GM18508 (cell line): ENCODE measurements around the gene SUSD6.

Source experiments
- ATAC-seq: cut with Tn5 transposase; IDR thresholded peaks from one replicate; pipeline ENCODE4 v1.9.1; 2021; ENCODE audit warnings: moderate number of reproducible peaks; ENCODE audit not compliant: insufficient read depth, unreplicated experiment

Gene SUSD6

DNA sequence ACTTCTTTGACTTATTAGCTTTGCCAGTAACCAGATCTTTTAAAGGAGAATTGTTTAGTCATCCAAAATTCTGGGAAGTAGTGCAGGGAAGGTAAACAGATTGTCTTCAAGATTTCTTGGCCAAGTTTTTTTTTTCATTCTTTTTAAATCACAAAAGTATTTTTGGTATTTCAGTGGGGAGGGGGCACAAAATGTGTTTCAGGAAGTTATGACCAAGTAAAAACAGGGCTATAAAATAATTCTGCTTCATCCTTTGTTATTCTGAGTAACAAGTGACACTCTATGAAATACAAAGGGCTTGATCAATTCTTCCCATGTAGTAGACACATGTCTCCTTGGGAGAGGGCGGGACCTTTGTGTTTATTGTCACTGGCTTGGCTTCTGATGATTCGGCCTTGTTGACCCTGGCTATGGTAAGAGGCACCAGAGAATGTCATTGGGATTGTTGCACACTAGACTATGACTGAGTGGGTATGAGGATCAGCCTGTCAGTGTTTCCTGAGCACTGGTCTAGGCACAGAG, 55.4 kb downstream of the SUSD6 start:
- ATAC-seq, result no peak

DNA sequence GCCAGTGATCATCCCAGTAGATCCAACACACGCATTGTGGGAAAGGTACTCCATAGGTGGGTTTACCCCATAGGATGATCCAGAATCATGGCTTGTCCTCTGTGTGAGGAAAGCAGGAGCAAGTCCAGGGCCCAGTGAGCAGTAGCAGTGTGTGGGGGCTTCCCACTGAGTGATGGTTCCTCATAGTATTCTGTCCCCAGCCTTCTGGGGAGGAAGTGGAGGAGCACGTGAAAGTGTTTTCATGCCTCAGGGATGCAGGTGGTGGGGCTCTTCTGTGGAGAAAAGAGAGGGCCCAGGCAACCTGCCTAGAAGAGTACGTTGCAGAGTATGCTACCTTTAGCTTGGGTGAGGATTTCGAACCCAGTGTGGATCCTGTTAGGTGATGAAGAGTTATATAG, 56.5 kb downstream of the SUSD6 start:
- ATAC-seq, result no peak

DNA sequence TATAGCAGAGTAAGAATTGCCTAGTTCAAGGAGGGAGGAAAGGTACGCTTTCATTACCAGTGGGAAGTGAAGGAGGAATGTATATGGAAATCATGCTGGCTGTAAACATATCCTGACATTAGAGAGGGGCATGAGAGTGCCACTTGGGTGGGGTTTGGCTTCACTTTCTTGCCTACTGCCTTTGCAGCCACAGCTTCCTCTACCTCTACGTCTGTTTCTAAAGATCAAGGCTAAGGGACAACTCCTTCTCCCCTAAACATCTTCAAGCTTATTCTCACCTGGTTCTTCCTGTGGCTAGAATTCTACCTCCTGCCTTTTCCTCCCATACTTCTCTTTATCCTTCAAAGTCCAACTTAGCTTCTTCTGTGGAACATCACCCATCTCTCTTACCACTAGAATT, 58.0 kb downstream of the SUSD6 start:
- ATAC-seq, result no peak

DNA sequence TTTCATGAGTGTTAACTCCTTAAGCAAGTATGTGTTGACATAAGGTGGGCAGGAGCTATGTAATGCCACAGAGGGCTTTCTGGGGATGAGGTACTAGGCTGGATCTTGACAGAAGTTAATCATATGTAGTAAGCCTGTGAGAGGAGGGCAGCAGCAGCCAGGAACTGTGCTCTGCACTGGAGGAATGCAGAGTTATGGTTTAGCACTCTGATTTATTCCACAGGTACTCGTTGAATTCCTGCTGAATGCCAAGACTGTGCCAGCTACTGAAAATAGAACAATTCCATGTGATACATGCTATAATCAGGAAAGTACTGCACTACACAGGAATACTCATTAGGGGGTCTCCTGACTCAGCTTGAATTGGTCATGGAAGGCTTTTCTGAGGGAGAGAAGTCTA, 58.7 kb downstream of the SUSD6 start:
- no peak for ATAC-seq

DNA sequence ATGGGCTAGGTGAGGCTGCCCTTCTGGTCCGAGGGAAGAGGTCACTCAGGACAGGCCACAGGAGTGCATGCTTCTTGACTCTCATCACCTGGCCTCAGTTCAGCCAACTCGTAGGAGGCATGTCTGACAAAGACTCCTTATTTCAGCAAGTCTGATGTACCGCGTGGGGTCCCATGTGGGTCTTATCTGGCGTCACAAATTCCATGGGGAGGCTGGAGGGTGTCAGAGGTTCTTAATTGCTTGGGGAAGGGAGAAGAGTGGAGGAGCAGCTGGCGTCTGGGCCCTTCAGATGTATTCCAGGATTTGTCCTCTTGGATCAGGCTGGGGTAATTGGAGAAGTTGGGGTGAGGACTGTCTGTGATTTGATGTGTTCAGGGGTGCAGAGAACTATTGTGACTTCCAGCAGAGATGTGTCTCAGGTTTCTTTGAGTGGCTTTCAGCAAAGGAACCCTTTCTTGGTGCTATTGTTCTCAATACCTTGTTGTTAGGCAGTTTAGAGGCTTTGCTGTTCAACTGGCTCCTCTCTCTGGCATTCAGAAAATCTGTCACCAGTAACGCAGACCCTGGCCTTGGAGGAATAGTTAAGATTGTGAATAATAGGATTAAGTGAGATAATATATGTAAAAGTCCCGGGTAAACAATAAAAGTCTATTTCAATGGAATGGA, 60.1 kb downstream of the SUSD6 start:
- no peak for ATAC-seq

DNA sequence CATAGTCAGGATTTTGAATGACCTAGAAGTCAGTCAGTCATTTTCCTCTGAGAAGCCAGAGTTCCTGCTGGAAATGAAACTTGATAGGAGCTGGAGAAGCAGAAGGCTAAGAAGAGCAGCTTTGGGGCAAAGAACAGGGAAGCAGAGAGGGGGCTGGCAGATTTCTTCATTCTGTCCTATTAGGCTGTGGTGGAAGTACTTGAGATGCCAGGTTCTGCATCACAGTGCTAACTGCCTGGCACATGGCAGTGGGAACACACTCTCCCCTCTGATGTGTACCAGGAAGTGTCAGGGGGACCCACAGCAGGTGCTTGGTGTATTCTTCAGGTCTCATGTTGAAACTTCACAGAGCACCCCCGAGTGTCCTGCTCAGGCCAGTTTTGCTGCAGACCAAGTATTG, 61.0 kb downstream of the SUSD6 start:
- ATAC-seq, result no peak

DNA sequence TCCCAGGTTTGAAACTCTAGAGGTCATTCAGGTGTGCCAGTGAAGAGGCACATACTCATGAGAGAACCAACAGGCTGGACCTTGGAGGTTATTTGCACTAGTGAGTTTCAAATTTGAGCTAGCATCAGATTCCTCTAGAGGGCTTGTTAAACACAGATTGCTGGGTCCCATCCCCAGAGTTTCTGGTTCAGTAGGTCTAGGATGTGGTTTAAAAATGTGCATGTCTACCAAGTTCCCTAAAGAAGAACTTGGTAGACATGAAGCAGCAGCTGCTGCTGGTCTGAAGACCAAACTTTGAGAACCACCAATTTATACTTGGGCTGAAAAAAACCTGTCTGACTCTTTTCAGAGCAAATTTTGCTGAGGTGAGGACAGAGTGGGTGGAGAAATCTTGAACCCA, 61.7 kb downstream of the SUSD6 start:
- no peak for ATAC-seq

DNA sequence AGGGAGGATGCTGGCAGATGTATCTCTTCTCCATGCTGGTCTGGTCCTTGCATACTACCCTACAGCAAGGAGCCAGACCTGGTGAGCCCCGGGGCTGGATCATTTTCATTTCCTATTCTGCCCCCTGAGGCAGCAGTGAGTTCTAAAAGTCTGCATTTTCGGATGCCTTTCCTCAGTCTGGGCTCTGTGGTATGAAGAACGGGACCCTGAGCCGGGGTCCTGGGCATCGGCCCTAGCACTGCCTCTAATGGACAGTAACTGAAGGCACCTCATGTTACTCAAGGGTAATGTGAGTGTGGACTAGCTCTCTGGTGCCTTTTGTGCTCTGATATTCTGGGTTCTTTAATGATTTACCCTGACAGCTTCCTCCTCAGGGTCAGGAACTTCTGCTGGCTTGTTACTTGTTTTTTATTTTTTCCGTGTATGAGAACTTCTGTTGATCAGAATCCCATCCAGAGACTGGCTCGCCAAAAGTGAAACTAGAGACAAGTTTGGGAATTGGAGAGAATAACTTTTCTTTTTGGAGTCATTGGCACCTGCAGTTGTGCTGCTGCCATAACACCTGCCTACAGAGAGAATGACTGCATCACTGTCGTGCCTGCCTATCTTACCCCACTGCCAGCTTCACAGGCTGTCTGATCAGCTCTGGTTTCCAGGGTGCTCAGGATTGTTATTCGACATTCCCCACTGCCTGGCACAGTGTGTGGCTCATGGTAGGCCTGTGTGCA, 62.3 kb downstream of the SUSD6 start:
- ATAC-seq, result no peak

DNA sequence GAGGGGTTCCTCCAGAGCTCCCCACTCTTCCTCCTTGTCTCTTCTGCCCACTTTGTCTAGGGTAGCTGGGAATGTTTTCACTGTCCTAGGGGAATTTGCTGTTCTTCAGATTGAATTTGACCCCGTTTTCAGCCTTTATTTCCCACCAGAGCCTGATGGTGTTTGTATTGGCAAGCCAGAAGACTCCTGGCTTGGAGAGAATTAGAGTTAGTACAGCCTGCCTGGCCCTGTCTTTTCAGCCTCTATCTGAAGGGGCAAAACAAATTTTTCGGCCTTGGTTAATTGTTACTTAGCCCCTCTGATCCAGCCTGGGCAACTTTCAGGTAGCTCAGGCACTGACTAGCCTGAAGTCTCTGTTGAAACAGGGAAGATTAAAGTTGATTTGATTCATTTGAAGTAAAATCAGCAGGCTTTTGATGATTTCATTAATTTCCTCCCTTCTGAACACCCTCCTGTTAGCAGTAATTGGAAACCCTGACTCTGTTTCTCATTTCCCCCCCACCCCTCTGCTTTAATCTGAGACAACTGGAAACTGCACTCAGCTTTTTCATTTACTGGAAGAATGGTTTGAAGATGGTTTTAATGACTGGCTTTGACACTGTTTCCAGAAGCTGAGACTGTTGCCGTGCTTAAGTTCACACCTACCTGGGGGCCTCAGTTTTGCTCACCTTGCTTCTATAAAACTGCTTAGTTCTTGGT, 63.3 kb downstream of the SUSD6 start:
- no peak for ATAC-seq

DNA sequence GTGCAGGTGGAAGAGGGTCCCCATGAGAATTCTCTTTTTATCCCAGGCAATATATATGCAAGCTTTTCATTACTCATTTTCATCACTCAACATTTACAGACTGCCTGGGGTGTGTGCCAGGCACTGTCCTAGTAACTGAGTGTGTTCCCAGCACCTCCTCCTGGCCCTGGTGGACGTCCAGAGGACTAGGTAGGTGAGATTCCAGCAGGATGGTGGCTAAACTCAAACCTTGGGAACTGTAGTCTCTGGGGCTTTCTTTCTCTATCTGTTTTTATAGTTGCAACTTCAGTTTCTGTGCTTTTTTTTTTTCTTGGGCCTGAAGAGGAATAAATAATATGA, 63.8 kb downstream of the SUSD6 start:
- no peak for ATAC-seq

DNA sequence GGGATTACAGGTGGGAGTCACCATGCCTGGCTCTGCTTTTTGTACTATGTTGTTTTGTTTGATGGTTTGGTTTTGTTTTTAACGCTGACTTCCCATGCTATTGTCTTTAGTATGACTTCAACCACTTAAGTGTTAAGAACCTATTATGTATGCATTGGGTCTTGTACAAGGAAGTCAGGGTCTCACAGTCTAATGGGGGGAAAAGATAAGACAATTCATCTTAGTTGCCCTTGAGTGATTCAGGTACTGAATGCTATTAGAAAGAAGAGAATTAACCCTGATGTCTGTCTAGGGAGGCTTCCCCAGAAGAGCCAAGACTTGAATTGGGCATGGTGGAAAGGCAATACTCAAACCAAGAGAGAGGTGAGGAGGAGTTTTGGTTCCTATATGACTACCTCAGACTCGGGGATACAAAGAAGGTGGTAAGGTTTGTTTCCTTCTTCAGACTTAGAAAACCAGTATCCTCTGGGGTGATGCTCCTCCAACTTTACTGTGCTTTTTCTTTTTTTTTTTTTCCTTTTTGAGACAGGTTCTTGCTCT, 64.6 kb downstream of the SUSD6 start:
- peak; percentile 63 for ATAC-seq

DNA sequence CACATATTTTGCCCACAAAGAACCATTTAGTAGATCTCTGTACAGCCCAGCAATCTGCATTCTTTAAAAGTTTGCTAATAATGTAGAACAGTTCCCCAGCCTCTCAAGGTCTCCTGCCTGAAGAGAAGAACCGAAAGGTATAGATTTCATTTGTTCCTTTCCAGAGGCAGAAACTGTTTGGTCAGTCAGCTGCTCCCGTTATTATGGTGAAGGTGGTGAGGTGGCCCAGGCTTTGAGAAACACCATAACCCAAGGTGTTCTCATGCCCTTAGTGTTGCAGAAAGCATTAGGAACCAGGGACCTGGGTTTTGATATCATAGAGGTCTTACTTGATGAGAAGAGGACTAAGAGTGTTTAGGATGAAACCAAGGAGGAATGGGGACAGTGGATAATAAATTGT, 65.3 kb downstream of the SUSD6 start:
- no peak for ATAC-seq

DNA sequence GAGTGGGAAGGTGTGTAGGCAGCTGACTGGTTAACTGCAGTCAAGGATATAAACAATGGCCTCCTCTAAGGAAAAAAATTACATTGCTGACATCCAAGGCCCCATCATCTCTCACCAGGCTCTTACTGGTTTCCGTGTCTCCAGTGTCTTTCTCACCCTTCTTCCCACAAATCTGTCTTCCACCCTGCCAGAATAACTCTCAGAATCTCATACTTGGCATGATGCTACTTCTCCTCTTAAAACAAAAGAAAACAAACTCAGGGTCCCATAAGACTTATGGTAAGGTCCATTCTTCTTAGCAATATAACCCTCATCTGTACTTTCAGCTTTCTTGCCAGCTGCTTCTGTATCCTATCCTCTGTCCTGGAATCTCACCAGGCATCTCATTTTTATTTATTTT, 68.9 kb downstream of the SUSD6 start:
- no peak for ATAC-seq

DNA sequence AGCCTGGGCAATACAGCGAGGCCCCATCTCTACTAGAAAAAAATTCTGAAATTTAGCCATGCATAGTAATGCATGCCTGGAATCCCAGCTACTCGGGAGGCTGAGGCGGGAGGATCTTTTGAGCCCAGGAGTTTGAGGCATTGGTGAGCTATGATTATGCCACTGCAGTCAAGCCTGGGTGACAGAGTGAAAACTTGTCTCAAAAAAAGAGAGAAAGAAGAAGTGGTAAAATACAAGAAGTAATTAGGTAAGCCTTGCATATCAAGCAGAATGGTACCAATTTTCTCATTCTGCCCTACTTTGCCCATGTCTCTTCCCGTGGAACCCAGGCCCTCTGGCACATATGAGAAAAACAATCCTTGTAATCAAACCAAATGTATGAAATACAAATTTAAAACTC, 70.7 kb downstream of the SUSD6 start:
- ATAC-seq, result no peak

DNA sequence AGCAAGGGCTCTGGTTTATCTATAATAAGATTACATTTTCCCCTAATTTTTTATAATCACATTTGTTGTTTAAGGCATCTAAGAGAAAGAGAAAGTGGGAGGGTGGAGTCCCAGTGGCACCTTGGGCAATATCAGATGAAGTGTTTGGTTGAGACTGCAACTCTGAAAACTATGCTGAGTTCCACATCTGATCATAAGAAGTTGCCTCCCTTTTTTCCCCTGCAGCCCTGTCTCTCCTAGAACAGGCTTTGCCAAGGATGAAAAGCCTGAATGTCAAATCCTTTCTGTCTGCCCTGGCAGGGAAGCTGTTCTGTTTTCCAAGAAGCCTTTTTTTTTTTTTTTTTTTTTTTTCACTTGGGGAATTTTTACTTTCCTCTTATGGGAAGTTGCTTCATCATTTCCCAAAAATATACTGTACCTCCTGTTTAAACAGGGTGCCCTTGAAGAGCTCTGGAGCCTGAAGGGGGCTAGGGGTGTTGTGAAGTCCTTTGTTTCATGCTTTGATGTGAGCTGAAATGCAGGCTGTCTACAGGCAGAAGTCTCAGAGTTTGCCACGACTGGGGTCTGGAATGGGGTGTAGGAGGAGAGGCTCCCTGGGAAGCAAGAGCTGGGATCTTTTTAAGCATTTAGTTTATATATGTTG, 71.3 kb downstream of the SUSD6 start:
- ATAC-seq, result no peak

DNA sequence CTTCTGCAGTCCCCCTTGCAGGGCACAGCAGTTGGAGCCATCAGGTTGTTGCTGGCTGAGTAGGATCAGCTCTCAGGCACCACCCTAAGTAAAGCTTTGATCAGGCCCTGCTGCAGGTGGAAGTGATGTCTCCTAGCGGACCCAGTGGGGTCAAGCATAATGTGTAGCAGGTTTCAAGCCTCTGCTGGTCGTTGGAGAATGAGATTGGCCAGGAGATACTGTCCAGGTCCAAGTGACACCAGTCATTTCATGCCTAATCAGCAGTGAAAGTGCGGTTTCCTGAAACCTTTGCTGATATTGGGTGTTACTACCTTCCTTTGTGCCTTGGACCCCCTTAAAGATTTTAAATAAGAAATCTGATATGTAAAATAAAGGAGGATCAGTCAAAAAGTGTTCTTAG, 72.6 kb downstream of the SUSD6 start:
- ATAC-seq, result no peak

DNA sequence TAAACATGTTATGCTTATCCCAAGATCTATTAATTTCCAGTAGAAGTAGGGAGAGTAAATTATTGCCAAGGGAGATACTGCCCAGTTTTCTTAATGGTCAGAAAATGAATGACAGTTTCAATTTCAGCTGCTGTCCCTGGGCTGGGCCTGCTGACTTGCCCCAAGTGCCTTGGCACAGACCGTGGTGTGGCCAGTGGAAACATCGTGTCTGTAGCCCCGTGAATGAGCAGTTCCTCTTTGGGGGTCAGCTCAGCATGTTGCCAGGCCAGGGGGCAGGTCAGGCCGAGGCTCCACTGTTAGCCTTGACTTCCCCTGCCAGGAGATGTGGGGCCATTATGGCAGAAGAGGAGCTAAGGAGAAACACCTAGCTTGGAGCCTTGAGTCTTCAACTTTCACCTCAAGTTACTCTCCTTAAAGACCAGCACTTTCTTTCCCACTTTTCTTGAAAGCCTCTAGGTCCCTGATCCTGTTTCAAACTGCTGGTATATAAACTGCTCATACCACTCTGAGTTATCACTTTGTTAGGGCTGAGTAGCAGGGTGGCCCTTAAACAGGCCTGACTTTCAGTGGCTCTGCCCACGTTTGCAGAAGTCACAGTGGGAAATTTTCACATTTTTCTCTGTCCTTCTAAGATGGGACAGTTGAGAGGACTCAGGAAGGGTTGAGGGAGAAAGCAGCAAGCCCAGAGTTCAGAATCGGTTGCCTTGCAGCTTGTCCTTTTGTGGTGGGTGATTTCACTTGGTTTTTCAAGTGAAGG, 73.2 kb downstream of the SUSD6 start:
- no peak for ATAC-seq

DNA sequence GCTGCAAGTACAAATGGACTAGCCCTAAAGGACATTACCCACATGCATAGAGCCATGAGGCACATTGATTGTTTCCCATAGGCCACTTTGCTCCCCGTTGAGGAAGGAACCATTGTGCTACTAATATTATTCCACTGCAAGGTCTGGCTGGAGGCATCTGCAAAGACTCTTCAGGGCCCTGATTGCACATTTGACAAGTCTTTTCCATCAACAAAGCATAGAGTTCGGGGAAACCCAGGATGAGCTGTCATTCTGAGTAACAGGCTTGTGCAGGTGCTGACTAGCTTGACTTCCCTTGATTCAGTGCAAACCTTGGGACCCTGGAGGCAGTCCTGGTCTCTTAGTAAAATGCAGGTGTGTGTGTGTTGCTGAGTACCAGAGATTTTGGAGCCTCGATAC, 73.8 kb downstream of the SUSD6 start:
- ATAC-seq, result no peak

DNA sequence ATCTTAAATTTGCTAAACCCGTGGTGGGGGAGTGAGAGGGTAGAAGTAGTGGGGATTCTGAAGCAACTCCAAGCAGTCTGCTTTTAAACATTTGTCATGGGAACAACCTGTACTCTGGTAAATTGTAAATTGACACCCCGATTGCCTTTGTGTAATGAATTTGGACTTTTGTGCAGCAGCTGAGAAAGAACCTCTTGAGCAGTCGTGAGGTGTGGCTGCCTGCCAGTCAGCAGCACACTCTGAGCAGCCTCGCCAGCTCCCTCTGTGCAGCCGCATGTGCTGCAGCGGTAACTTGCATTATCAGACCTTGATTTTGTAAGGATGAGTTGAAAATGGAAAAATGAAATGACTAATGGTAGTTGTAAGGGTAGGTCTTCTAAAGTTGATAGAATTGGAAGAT, 74.3 kb downstream of the SUSD6 start:
- ATAC-seq, result no peak
